SU-DHL-6 (cell line): ENCODE results near the gene ZNF334.

ENCODE experiments used
- EZH2phosphoT487 ChIP-seq: fragments of 200-600 bp; sonication (generic), shearing (Covaris generic); conservative IDR thresholded peaks from 2 replicates; pipeline ENCODE4 v1.6.1; 2018; ENCODE audit warnings: mild to moderate bottlenecking, antibody characterized with exemption, low read length, moderate library complexity, mixed read lengths
- TF ChIP-seq, protein P1 (sequence below): fragments of 200-600 bp; sonication (generic); IDR thresholded peaks from one replicate; pipeline ENCODE4 v1.5.1; 2017; ENCODE audit warnings: antibody characterized with exemption, mild to moderate bottlenecking, low read length, moderate library complexity; ENCODE audit not compliant: insufficient read depth, poor library complexity, severe bottlenecking

- TF ChIP-seq, protein P1, sequence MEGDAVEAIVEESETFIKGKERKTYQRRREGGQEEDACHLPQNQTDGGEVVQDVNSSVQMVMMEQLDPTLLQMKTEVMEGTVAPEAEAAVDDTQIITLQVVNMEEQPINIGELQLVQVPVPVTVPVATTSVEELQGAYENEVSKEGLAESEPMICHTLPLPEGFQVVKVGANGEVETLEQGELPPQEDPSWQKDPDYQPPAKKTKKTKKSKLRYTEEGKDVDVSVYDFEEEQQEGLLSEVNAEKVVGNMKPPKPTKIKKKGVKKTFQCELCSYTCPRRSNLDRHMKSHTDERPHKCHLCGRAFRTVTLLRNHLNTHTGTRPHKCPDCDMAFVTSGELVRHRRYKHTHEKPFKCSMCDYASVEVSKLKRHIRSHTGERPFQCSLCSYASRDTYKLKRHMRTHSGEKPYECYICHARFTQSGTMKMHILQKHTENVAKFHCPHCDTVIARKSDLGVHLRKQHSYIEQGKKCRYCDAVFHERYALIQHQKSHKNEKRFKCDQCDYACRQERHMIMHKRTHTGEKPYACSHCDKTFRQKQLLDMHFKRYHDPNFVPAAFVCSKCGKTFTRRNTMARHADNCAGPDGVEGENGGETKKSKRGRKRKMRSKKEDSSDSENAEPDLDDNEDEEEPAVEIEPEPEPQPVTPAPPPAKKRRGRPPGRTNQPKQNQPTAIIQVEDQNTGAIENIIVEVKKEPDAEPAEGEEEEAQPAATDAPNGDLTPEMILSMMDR = no peak
- no peak for TF ChIP-seq EZH2phosphoT487
Measured at GRCh38 chr20:46558511-46558959, 45.2 kb upstream of the ZNF334 start.
